HG02588 (cell line): ENCODE data around the gene TBX4.
"Not testable (repeated sequence)": the region's sequence is repeated elsewhere in the genome, so short reads cannot be mapped to it uniquely, and the experiment has no call there.

ENCODE experiments used
- ATAC-seq: cut with Tn5 transposase; IDR thresholded peaks from one replicate; pipeline ENCODE4 v1.9.1; 2021; ENCODE audit warnings: mild to moderate bottlenecking, moderate library complexity; ENCODE audit not compliant: unreplicated experiment

Gene TBX4

GRCh38 chr17:61496174-61496956 is 44.1 kb downstream of the TBX4 start:
- ATAC-seq: no peak

- no peak for ATAC-seq
These were observed 44.9 kb downstream of the TBX4 start for GRCh38 chr17:61496957-61497653.

GRCh38 chr17:61498042-61498994 is 46.1 kb downstream of the TBX4 start:
- no peak for ATAC-seq

- ATAC-seq: no peak
These were observed 47.4 kb downstream of the TBX4 start for GRCh38 chr17:61499632-61500031.

- no peak for ATAC-seq
These were observed 48.1 kb downstream of the TBX4 start for GRCh38 chr17:61500287-61500686.

- no peak for ATAC-seq
These were observed 50.1 kb downstream of the TBX4 start for GRCh38 chr17:61502292-61502691.

- ATAC-seq: no peak
These were observed 51.7 kb downstream of the TBX4 start for GRCh38 chr17:61503961-61504360.

- ATAC-seq: no peak
These were observed 52.5 kb downstream of the TBX4 start for GRCh38 chr17:61504697-61505096.

- no peak for ATAC-seq
These were observed 53.8 kb downstream of the TBX4 start for GRCh38 chr17:61505846-61506627.

- no peak for ATAC-seq
These were observed 55.3 kb downstream of the TBX4 start for GRCh38 chr17:61507383-61508066.

GRCh38 chr17:61508912-61509311 is 56.7 kb downstream of the TBX4 start:
- no peak for ATAC-seq

- ATAC-seq: not testable (repeated sequence)
These were observed 57.2 kb downstream of the TBX4 start for GRCh38 chr17:61509454-61509853.

- no peak for ATAC-seq
These were observed 58.0 kb downstream of the TBX4 start for GRCh38 chr17:61510237-61510636.

- ATAC-seq: no peak
These were observed 58.8 kb downstream of the TBX4 start for GRCh38 chr17:61510991-61511390.

- no peak for ATAC-seq
These were observed 59.4 kb downstream of the TBX4 start for GRCh38 chr17:61511480-61512182.

GRCh38 chr17:61514491-61514890 is 62.3 kb downstream of the TBX4 start:
- no peak for ATAC-seq

GRCh38 chr17:61517265-61517664 is 65.0 kb downstream of the TBX4 start:
- ATAC-seq: no peak

- no peak for ATAC-seq
These were observed 65.8 kb downstream of the TBX4 start for GRCh38 chr17:61517843-61518606.

- ATAC-seq: no peak
These were observed 66.9 kb downstream of the TBX4 start for GRCh38 chr17:61519139-61519538.
